ENCODE data around the gene TMEM217.

TMEM217 gene

GRCh38 chr6:37177935-37178517, 79.9 kb downstream of the TMEM217 start:
- DNase-seq: no peak

DNA sequence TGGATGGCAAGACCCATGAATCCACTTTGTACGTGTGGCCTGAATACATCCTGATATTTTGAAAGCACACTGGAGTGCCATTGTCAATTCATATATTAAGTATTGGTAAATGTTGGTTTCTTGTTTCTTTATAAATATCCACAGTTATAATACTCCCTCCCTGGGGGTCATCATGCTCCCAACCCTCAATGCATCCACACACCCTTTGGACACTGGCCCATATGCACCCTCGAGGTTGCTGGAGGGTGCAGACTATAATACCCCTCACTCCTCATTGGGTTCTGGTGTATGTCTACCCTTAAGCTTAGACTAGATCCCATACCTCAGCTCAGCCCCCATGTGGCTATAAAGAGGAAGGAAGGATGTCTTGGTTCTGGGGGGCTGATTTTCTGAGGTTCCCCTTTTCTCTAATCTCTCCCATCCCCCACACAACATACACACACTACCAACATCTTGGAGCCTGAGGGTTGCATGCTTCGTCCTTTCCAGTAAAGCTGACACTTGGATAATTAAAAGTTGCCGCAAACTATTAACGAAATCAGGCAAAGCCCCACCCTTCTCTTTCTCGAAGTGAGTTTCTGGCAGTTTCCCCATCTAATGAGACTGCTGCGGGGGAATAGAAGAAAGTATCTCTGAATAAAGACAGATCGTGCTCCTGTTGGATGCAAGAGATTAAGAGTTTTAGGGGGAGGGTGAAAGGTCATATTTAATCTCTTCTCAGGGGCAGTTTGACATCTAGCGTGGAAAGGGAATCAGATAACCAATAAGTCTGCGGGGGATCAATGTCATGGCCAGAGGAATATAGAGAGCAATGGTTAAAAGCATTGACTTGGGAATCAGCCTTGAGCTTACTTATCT, 80.6 kb downstream of the TMEM217 start:
- no peak for DNase-seq

DNA sequence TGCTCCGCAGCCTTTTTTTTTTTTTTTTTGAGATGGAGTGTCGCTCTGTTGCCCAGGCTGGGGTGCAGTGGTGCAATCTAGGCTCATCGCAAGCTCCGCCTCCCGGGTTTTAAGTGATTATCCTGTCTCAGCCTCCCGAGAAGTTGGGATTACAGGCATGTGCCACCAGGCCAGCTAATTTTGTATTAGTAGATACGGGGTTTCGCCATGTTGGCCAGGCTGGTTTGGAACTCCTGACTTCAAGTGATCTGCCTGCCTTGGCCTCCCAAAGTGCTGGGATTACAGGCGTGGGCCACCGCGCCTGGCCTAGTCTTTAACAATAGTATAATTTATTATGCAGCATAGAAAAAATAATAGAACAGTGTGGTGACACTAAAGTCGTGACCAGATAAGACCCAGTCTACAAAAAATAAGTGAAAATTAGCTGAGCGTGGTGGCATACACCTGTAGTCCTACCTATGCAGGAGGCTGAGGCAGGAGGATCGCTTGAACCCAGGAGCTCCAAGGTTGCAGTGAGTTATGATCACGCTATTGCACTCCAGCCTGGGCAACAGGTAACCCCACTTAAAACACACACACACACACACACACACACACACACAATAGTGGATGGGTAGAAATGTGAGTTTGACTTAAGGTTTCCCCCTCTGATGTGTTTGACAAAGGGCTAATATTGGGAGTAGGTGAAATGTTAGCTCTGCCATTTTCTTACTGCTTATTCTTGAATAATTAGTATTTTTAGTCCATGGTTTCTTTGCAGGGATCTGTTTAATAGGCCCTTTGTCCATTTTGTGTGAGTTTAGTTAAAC, 81.5 kb downstream of the TMEM217 start:
- no peak for DNase-seq

GRCh38 chr6:37175332-37176267, 82.3 kb downstream of the TMEM217 start:
- no peak for DNase-seq

- no peak for DNase-seq
Observed at GRCh38 chr6:37174515-37175331, 83.2 kb downstream of the TMEM217 start.

- DNase-seq: no peak
Observed at GRCh38 chr6:37174196-37174514, 83.8 kb downstream of the TMEM217 start.

DNA sequence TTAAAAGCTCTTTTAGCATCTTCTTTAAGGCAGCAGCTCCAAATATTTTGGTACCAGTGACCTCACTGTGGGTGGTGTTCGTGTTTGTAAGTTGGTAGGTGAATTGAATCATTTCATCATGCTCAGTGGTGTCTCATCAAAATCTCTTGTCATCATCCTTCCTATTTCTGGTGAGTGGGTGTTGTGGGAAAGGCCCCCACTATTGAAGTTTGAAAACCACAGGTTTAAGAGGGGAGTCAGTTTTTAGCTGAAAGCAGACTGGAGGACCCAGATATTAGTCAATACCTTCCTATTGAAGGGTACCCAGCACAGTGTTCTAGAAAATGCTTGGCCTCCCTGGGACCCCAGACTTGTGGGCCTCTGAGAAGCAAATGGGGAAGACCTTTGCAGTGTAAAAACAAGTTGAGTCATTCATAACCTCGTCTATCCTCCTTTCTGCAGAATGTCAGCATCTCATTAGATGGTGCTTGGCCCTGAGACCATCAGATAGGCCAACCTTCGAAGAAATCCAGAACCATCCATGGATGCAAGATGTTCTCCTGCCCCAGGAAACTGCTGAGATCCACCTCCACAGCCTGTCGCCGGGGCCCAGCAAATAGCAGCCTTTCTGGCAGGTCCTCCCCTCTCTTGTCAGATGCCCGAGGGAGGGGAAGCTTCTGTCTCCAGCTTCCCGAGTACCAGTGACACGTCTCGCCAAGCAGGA, 84.3 kb downstream of the TMEM217 start:
- peak; percentile 45 to 65 for DNase-seq

- DNase-seq: no peak
Observed at GRCh38 chr6:37172912-37173492, 84.9 kb downstream of the TMEM217 start.

GRCh38 chr6:37171970-37172812, 85.8 kb downstream of the TMEM217 start:
- peak; percentile 88 to 92 for DNase-seq

- DNase-seq: peak; percentile 43 to 45
Observed at GRCh38 chr6:37171201-37171969, 86.6 kb downstream of the TMEM217 start.

- peak; percentile 55 to 56 for DNase-seq
Observed at GRCh38 chr6:37170273-37171200, 87.4 kb downstream of the TMEM217 start.

- DNase-seq: peak; percentile 99 to 100
Observed at GRCh38 chr6:37169496-37170272, 88.3 kb downstream of the TMEM217 start, which contains the start of gene PIM1. Gene PIM1 (plus strand): TSS chr6:37170152. CDS start chr6:37170576, 424 bp downstream.

DNA sequence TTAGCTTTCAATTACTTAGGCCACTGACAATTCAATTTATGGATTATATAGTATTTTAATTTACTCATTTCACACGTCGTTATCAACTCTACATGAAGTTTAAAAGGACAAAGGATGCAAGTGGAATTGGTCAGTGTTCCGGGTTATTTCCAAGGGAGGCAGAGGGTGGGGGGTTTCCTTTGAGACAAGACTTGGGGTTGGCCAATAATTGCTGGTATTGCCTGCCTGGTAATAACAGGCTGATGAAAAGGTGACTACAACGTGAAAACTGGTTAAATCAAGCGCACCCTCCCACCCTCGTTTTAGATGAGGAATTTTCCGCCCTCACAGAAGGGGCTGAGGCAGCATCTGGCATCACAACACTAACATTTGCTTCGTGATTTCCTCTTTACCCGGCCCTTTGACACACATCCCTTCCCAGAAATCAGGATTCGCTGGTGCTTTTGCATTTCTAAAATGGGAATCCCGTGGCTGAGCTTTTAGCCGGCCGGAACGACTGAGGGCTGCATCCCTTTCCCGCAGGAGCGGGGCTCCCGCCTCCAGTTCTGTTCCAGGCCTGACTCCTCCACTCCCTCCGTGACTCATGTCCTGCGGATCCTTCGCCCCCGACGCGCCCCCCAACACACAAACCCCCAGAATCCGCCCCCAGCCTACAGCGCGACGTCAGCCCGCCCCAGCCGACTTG, 89.0 kb downstream of the TMEM217 start:
- peak; percentile 33 to 51 for DNase-seq

GRCh38 chr6:37168163-37168758, 89.7 kb downstream of the TMEM217 start:
- no peak for DNase-seq

GRCh38 chr6:37162740-37163139, 95.2 kb downstream of the TMEM217 start:
- DNase-seq: no peak
